Hematopoietic multipotent progenitor cell treated with erythropoietin and hydrocortisone succinate and interleukin-3 and kit ligand, for 8 days (in vitro differentiated cells): ENCODE data around the gene ZNF500.
"Not testable (repeated sequence)": the region's sequence is repeated elsewhere in the genome, so short reads cannot be mapped to it uniquely, and the experiment has no call there.

Experiments
- DNase-seq: peaks from one replicate; pipeline ENCODE4 v3.0.0-alpha.2; 2015

The ZNF500 gene

GRCh38 chr16:4795828-4796572 is 29.0 kb upstream of the ZNF500 start:
- no peak for DNase-seq

GRCh38 chr16:4795181-4795827 is 28.3 kb upstream of the ZNF500 start, which contains the start of gene SMIM22:
Gene SMIM22 (plus strand): TSS chr16:4795369. CDS start chr16:4795735, 366 bp downstream.
- no peak for DNase-seq

DNA sequence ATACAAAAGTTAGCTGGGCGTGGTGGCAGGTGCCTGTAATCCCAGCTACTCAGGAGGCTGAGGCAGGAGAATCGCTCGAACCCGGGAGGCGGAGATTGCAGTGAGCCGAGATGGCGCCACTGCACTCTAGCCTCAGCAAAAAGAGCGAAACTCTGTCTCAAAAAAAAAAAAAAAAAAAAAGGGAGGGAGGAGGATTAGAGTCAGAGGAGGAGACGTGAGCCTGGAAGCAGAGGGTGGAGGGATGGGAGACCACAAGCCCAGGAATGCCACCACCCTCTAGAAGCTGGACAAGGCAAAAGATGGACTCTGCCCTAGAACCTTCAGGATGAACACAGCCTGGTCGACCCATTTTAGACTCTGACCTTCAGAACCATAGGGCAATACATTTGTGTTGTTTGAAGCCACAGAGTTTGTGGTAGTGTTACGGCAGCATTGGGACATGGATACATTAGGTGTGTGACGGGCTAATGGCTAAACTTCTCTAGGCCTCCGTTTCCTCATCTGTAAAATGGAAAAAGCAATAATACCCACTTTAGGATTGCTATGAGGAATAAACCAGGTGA is 26.1 kb upstream of the ZNF500 start:
- DNase-seq: no peak

- DNase-seq: no peak
These were observed 23.9 kb upstream of the ZNF500 start for GRCh38 chr16:4790871-4791270.

DNA sequence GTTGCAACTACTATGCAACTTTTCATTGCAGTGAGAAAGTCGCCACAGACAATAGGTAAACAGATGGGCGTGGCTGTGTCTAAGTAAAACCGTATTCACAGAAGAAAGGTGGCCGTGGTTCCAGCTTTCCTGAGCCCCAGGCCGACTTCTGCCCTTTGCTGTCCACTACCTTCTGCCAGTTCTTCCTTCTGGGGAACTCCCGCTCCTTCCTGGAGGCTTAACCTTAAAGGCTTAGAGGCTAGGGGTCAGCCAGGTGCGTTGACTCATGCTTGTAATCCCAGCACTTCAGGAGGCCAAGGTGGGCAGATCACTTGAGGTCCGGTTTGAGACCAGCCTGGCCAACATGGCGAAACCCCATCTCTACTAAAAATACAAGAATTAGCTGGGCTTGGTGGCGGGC is 23.3 kb upstream of the ZNF500 start:
- DNase-seq: no peak

DNA sequence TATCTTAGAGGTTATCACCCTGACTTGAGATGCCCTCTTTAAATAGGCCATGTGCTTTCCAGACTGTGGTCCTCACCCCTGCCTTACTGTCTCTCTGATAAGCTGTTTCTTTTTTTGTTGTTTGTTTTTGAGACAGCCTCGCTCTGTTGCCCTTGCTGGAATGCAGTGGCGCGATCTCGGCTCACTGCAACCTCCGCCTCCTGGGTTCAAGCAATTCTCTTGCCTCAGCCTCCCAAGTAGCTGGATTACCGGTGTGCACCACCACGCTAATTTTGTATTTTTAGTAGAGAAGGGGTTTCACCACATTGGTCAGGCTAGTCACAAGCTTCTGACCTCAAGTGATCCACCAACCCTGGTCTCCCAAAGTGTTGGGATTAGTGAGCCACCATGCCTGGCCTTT is 21.9 kb upstream of the ZNF500 start:
- no peak for DNase-seq

GRCh38 chr16:4788489-4788889 is 21.5 kb upstream of the ZNF500 start:
- no peak for DNase-seq

- DNase-seq: no peak
These were observed 20.9 kb upstream of the ZNF500 start, which contains the start of gene SEPTIN12 for GRCh38 chr16:4787627-4788482. Gene SEPTIN12 (minus strand): TSS chr16:4788345. CDS start chr16:4787645, 700 bp downstream.

DNA sequence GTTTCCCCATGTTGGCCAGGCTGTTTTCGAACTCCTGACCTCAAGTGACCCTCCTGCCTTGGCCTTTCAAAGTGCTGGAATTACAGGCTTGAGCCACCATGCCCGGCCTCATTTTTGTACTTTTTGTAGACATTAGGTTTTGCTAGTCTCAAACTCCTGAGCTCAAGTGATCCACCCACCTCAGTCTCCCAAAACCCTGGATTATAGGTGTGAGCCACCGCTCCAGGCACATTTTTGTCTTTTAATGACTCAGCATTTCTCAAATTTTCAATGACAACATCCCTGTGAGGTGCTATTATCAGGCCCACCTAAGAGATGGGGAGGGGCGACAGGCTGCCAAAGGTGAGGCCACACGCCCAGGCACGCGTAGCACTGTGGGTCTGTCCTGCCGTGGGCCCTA is 20.1 kb upstream of the ZNF500 start:
- no peak for DNase-seq

DNA sequence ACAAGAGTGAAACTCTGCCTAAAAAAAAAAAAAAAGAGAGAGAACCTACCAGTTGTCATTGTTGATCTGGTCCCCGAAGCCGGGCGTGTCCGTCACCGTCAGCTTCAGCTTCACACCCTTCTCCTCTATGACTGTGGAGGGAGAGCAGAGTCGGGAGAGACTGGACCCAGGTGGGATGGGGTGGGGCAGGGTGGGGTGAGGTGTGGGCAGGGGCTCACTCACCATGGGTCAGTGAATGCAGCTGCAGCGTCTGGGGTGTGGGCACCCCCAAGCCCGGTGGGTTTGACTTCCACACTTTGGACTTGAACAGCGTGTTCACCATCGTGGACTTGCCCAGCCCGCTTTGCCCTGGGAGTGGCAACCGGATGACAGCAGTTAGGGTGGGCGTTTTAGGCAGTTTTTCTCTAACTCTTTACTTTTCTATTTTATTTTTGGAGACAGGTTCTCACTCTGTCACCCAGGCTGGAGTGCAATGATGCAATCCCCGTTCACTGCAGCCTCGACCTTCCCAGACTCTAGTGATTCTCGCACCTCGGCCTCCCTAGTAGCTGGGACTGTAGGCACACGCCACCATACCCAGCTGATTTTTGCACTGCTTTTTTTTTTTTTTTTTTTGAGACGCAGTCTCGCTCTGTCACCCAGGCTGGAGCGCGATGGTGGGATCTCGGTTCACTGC is 18.9 kb upstream of the ZNF500 start:
- no peak for DNase-seq

GRCh38 chr16:4784444-4784987 is 17.6 kb upstream of the ZNF500 start:
- DNase-seq: not testable (repeated sequence)

DNA sequence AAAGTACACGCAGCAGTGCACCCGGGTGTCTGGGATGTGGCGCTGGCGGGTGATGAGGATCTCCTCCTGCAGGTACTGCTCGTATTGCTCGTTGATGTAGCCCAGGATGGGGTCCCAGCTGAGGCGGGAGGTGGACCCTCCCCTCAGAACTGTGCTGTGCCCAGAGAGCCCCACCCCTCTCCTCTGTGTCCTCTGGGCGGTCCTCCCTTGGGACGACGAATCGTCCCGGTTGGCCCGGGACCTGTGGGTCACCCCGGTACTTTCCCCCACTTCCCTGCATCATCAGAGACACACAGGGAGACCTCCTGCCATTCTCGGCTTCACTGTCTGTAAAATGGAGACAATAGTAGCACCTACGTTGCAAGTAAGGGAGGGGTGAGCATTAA is 17.0 kb upstream of the ZNF500 start:
- no peak for DNase-seq

- DNase-seq: no peak
These were observed 16.4 kb upstream of the ZNF500 start for GRCh38 chr16:4783251-4783950.

GRCh38 chr16:4780235-4780634 is 13.3 kb upstream of the ZNF500 start:
- no peak for DNase-seq

DNA sequence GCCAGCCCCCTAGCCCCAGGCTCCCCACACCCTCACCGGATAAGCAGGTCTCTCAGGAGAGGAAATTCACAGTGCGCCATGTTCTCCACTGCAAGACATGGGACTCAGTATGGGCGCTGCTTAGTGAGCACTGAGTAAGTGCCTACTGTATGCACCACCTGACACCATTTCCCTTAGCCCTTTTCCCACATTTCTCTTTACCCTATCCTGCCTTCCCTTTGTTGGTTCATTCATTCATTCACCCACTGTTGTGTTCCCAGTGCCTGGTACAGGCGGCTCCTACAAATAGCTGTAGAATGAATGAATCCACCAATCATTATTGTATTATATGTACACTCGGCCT is 11.1 kb upstream of the ZNF500 start:
- no peak for DNase-seq

GRCh38 chr16:4777339-4778049 is 10.5 kb upstream of the ZNF500 start:
- no peak for DNase-seq

- no peak for DNase-seq
These were observed 9.3 kb upstream of the ZNF500 start for GRCh38 chr16:4776141-4776705.

- no peak for DNase-seq
These were observed 8.0 kb upstream of the ZNF500 start for GRCh38 chr16:4775005-4775404.

DNA sequence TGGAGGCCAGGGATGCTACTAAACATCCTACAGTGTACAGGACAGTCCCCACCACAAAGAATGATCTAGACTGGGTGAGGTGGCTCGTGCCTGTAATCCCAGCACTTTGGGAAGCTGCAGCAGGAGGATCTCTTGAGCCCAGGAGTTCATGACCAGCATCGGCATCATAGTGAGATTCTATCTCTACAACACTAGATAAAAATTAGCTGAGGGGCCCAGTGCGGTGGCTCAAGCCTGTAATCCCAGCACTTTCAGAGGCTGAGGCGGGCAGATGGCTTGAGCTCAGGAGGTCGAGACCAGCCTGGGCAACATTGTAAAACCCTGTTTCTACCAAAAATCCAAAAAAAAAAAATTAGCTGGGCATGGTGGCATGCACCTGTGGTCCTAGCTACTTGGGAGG is 5.4 kb upstream of the ZNF500 start:
- DNase-seq: no peak

GRCh38 chr16:4771646-4772045 is 4.7 kb upstream of the ZNF500 start:
- DNase-seq: no peak

DNA sequence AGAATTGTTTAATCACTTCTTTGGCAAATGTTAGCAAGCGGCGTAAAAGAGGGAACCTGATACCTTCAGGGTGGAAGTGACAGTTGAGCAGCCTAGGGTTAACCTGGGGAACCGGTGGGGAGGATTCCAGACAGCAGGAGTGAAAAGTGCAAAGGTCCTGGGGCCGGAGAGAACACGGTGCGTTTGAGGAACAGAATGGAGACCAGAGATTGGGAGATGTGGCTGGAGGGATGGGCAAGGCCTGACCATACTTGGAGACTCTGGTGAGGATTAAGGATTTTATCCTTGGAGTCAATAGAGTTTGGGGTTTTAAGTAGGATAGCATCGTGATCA is 2.3 kb upstream of the ZNF500 start:
- no peak for DNase-seq
